GM19099 (cell line): ENCODE data around the gene BAIAP2L2.

Source experiments
- POLR2A ChIP-seq: IDR thresholded peaks from 3 replicates; pipeline ENCODE4 v1.6.1; 2011; ENCODE audit warnings: low read depth; ENCODE audit not compliant: insufficient read length; ENCODE audit errors: extremely low read depth

The BAIAP2L2 gene

GRCh38 chr22:38114484-38115398 is 4.3 kb upstream of the BAIAP2L2 start:
- no peak for TF ChIP-seq POLR2A

GRCh38 chr22:38112381-38112780 is 1.9 kb upstream of the BAIAP2L2 start:
- no peak for TF ChIP-seq POLR2A

- no peak for TF ChIP-seq POLR2A
These were observed 1.5 kb upstream of the BAIAP2L2 start for GRCh38 chr22:38111925-38112355.

- TF ChIP-seq POLR2A: no peak
These were observed 674 bp upstream of the BAIAP2L2 start for GRCh38 chr22:38110863-38111852.

- no peak for TF ChIP-seq POLR2A
These were observed 998 bp downstream of the BAIAP2L2 start for GRCh38 chr22:38109371-38110001.

DNA sequence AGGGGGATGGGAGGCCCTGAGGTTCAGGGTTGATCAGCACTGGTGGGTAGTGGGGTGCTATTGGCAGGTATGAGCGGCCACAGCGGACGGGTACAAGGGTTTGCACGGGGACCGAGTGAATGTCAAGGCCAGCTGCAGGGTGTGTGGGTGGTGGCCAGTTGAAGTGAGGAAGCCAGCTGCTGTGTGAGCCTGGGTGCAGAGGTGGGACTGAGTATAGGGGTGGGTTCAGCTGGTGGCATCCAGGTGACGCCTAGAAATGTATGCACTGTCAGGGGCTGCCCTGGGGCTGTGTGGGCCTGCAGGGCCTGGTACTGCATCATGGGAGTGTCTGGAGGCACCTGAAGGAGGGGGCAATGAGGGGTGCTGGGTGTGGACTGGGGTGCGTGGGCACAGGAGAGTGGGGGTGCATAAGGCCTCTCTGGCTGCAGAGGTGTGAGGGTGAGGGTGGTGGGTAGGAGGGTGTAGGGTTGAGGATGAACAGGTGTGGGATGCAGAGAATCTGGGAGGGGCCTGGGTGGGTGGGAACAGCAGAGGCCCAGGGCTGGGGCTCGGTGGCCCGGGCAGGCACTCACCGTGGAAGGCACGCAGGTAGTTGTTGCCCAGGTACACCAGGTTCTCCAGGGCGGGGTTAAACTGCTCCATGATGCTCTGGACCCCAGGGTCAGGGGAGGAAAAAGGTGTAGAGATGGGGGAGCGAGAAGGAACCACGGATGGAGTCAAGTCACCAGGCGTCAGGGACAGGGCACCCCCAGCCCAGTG is 1.7 kb downstream of the BAIAP2L2 start:
- no peak for TF ChIP-seq POLR2A

GRCh38 chr22:38107692-38108515 is 2.6 kb downstream of the BAIAP2L2 start:
- no peak for TF ChIP-seq POLR2A

DNA sequence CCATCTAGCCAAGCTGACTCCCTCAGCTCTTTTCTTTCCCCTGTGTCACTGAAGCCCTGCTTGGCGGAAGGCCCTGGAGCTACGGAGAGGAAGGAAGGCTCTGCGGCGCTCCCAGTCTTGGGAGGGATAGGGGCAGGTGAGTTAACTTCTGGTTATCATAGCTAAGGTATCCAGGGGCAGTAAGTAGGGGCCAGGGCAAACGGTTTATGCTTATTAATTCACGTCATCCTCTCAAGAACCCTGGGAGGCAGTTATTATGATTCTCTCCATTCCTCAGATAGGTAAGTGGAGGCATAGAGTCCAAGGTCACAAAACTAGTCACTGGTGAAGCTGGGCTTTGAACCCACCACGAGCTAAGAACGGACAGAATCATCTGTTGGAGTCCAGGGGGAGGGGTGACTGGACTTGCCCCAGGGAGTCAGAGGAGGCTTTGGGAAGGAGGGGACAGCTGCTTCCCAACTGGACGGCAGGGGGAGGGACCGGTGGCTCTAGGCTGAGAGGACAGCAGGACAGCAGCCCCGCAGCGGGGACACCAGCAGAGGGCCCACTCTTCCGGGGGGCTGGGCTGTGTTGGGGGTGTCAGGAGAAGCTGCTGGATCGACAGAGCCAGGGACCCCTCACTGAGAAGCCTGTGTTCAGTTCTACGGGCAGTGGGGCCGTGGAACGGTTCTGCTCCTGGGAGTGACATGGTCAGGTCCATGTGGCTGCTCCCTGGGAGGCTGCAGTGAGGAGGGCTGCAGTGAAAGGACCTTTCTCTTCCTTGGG is 3.5 kb downstream of the BAIAP2L2 start:
- TF ChIP-seq POLR2A: no peak

- TF ChIP-seq POLR2A: no peak
These were observed 6.4 kb downstream of the BAIAP2L2 start for GRCh38 chr22:38104084-38104483.

GRCh38 chr22:38103641-38104040 is 6.8 kb downstream of the BAIAP2L2 start:
- TF ChIP-seq POLR2A: no peak

- no peak for TF ChIP-seq POLR2A
These were observed 11.9 kb downstream of the BAIAP2L2 start for GRCh38 chr22:38098410-38099249.
